Measurements from ENCODE around the gene PRMT9. TPM values are rescaled to one million over a fixed set of nuclear protein-coding genes. Genes with fewer than 3 reads are reported as not detected.

The PRMT9 gene
- total and polyA plus RNA-seq, 2 of the 13 experiments (the other 11 are each of a cell fraction or from before 2014, with no cell fraction given): 4.0 to 9.7 TPM

- FAIRE-seq (no peak), ATAC-seq (peak; percentile 74)
- POLR2A ChIA-PET: no interaction called here
Observed at GRCh38 chr4:147724468-147725201, 40.7 kb upstream of the PRMT9 start.

GRCh38 chr4:147723326-147723725, 39.4 kb upstream of the PRMT9 start:
- DNase-seq (ENCODE audit: low spot score) (peak; percentile 21), FAIRE-seq (no peak), ATAC-seq (peak; percentile 83)
- ChIA-PET POLR2A (interaction anchor here (1.0 kb wide), 1 partner anchor 9 kb away, joined by 3 read pairs; the partner anchor contains the start of gene ARHGAP10), CTCF (ENCODE audit: low intra/inter-chr PET ratio, low total read pairs) (no interaction called here)
- Histone ChIP-seq H3K4me3 (replicated peaks in 1 of 3; ENCODE audit: insufficient read depth in 1 of 3, low read depth in 2 of 3, low read length in 3 of 3) (no peak overlapping the region), H3K79me2 (ENCODE audit: insufficient read depth, low read length) (no peaks in the 10 kb centered on the region), H4K20me1 (ENCODE audit: insufficient read depth, low read length) (no peaks in the 10 kb centered on the region), H3K4me2 (ENCODE audit: low read depth, low read length) (peak overlapping the region; percentile 45), H3K27ac (ENCODE audit: extremely low read length, insufficient read depth, low read length) (no peak overlapping the region), H3K9ac (ENCODE audit: insufficient read depth, low read depth, low read length) (no peak overlapping the region), H3K9me3 (ENCODE audit: low read length) (no peaks in the 10 kb centered on the region), H3K4me1 (ENCODE audit: insufficient read depth, low read length) (peaks cover 17% of the 10 kb centered on the region), H3K36me3 (replicated peaks in 1 of 2; ENCODE audit: control insufficient read depth in 1 of 2, insufficient read depth in 2 of 2, low read length in 2 of 2) (no peaks in the 10 kb centered on the region), H3K27me3 (ENCODE audit: control insufficient read depth in 1 of 2, insufficient read depth in 2 of 2, low read length in 2 of 2) (no peaks in the 10 kb centered on the region), H2AFZ (ENCODE audit: low read length) (no peak overlapping the region)
- 2% methylated on average over 5 of the region's 5 CpGs for WGBS (ENCODE audit: low lambda C conversion rate)
- intact Hi-C loops (cut with micrococcal nuclease; ENCODE audit: unreplicated experiment): no loop called here
- no TSS peak for BruUV-seq (replicated peaks)
- in situ Hi-C loops (cut with HindIII; ENCODE audit: extremely low pct_ligation_motif_present, low pct_unique_long_range_greater_than_20kb): no loop called here
- TF ChIP-seq HNF4A (CRISPR knock-in tag; IDR thresholded peaks at IDR 0.05) (peak; percentile 27), HNRNPUL1 (IDR thresholded peaks at IDR 0.05; ENCODE audit: low read depth, low read length) (no peak), ZGPAT (CRISPR knock-in tag; IDR thresholded peaks at IDR 0.05) (no peak), USF2 (IDR thresholded peaks at IDR 0.05; ENCODE audit: low read depth, low read length) (peak; percentile 82), USF2 (CRISPR knock-in tag; IDR thresholded peaks at IDR 0.05; ENCODE audit: borderline replicate concordance) (peak; percentile 84; the same call in 1 of the 2 replicates), ZFP1 (CRISPR knock-in tag; IDR thresholded peaks at IDR 0.05) (no peak), BHLHE40 (IDR thresholded peaks at IDR 0.05; ENCODE audit: low read length) (0 out of 2 replicates have a peak, but pooled peaks have one; percentile 12)

More at GRCh38 chr4:147724468-147725201, 40.7 kb upstream of the PRMT9 start:
- Histone ChIP-seq H3K4me3 (replicated peaks in 1 of 3; ENCODE audit: insufficient read depth in 1 of 3, low read depth in 2 of 3, low read length in 3 of 3) (no peak overlapping the region), H3K4me1 (ENCODE audit: insufficient read depth, low read length) (peaks cover 17% of the 10 kb centered on the region), H3K9ac (ENCODE audit: insufficient read depth, low read depth, low read length) (no peak overlapping the region), H3K27me3 (ENCODE audit: control insufficient read depth in 1 of 2, insufficient read depth in 2 of 2, low read length in 2 of 2) (no peaks in the 10 kb centered on the region), H3K9me3 (ENCODE audit: low read length) (no peaks in the 10 kb centered on the region), H2AFZ (ENCODE audit: low read length) (no peak overlapping the region), H3K36me3 (replicated peaks in 1 of 2; ENCODE audit: control insufficient read depth in 1 of 2, insufficient read depth in 2 of 2, low read length in 2 of 2) (no peaks in the 10 kb centered on the region), H3K27ac (ENCODE audit: extremely low read length, insufficient read depth, low read length) (no peak overlapping the region), H3K4me2 (ENCODE audit: low read depth, low read length) (peak overlapping the region; percentile 13; the same call in 1 of the 2 replicates), H4K20me1 (ENCODE audit: insufficient read depth, low read length) (no peaks in the 10 kb centered on the region), H3K79me2 (ENCODE audit: insufficient read depth, low read length) (no peaks in the 10 kb centered on the region)
- TF ChIP-seq MEIS2 (CRISPR knock-in tag; IDR thresholded peaks at IDR 0.05): no peak
- TF ChIP-seq RFX3 (CRISPR knock-in tag; IDR thresholded peaks at IDR 0.05): no peak
- TF ChIP-seq HES4 (CRISPR knock-in tag; IDR thresholded peaks at IDR 0.05; ENCODE audit: borderline replicate concordance): no peak
- no peak for TF ChIP-seq ZNF276 (CRISPR knock-in tag; IDR thresholded peaks at IDR 0.05; ENCODE audit: low read depth)
- no peak for TF ChIP-seq FOSL2 (CRISPR knock-in tag; IDR thresholded peaks at IDR 0.05)
- TF ChIP-seq ZNF629 (CRISPR knock-in tag; conservative IDR thresholded peaks at IDR 0.05): no peak
- 8% methylated on average over 13 of the region's 13 CpGs for WGBS (ENCODE audit: low lambda C conversion rate)
- intact Hi-C loops (cut with micrococcal nuclease; ENCODE audit: unreplicated experiment) (no loop called here), in situ Hi-C loops (cut with HindIII; ENCODE audit: extremely low pct_ligation_motif_present, low pct_unique_long_range_greater_than_20kb) (no loop called here)
- no TSS peak for BruUV-seq (replicated peaks)
- DNase-seq (ENCODE audit: low spot score): no peak
- CTCF ChIA-PET (ENCODE audit: low intra/inter-chr PET ratio, low total read pairs): no interaction called here

Measured in HepG2 (cell line).